K562 (cell line): ENCODE measurements around the gene ZBTB2. TPM values are rescaled to one million over a fixed set of nuclear protein-coding genes. Genes with fewer than 3 reads are reported as not detected.
A peak's percentile ranks its signal among the peaks of the same experiment; 100 is the strongest.

Experiments
- BCL6 ChIP-seq: fragments of 250-450 bp; sonication (Bioruptor Pico); IDR thresholded peaks from 2 replicates; pipeline ENCODE4 v1.4.0; 2020
- BCOR ChIP-seq: fragments of 450-650 bp; IDR thresholded peaks from 2 replicates; pipeline ENCODE4 v1.6.1; 2016
- EP300 ChIP-seq: IDR thresholded peaks from 2 replicates; pipeline ENCODE4 v1.6.1; 2012; ENCODE audit warnings: low read length, improper control_type of control experiment
- HNRNPL ChIP-seq: fragments of 200-400 bp; formaldehyde crosslinking; IDR thresholded peaks from 2 replicates; pipeline ENCODE4 v1.6.1; 2017; ENCODE audit warnings: low read depth, mild to moderate bottlenecking, low read length
- KHSRP ChIP-seq: fragments of 450-650 bp; IDR thresholded peaks from 2 replicates; pipeline ENCODE4 v1.6.1; 2017
- L3MBTL2 ChIP-seq: fragments of 450-650 bp; IDR thresholded peaks from 2 replicates; pipeline ENCODE4 v1.6.1; 2016; ENCODE audit warnings: mild to moderate bottlenecking, moderate library complexity
- MCM5 ChIP-seq: fragments of 450-650 bp; IDR thresholded peaks from 2 replicates; pipeline ENCODE4 v1.6.1; 2016; ENCODE audit warnings: low read depth
- OTX1 ChIP-seq: fragments of 450-650 bp; formaldehyde crosslinking; IDR thresholded peaks from 2 replicates; pipeline ENCODE4 v1.4.0; 2022; ENCODE audit warnings: mild to moderate bottlenecking
- SMARCC2 ChIP-seq: fragments of 450-650 bp; IDR thresholded peaks from 2 replicates; pipeline ENCODE4 v1.6.1; 2017; ENCODE audit warnings: antibody characterized with exemption, moderate library complexity, mild to moderate bottlenecking, low read depth
- ZNF212 ChIP-seq: fragments of 450-650 bp; formaldehyde crosslinking; IDR thresholded peaks from 2 replicates; pipeline ENCODE4 v1.4.0; 2020; ENCODE audit warnings: mild to moderate bottlenecking
- ZNF280A ChIP-seq: fragments of 450-650 bp; IDR thresholded peaks from 2 replicates; pipeline ENCODE4 v1.6.1; 2018; ENCODE audit warnings: mild to moderate bottlenecking, low read depth; ENCODE audit not compliant: partially characterized antibody
- polyA plus RNA-seq, 8 experiments: library from polyadenylated mRNA; depleted of rRNA in 4 of 8; stranded (reverse) in 5 of 8; unstranded in 3 of 8; fragments of >200 nt; fragmentation: Nextera tagmentation in 2 of 8; fragmentation: Illumina TruSeq in 1 of 8; extraction: Ambion mirVana in 2 of 8; extraction: Trizol in 1 of 8; gene quantifications; 2 replicates each; pipeline versions ENCODE4 v1.2.1 to v1.2.3, GENCODE V29; 2011 to 2014; ENCODE audit warnings: inconsistent platforms in 1 of 8, missing spikeins in 1 of 8
- total RNA-seq, 7 experiments: library from RNA; depleted of rRNA in 6 of 7; stranded (reverse); fragments of >200 nt in 6 of 7; fragmentation: Illumina TruSeq in 2 of 7; extraction: Trizol in 2 of 7; gene quantifications; 2 replicates each; pipeline versions ENCODE4 v1.2.1 to v1.2.3, GENCODE V29; 2011 to 2021; ENCODE audit warnings: low replicate concordance in 1 of 7
- TF ChIP-seq, protein P1 (sequence below), 2 experiments: fragments of 450-650 bp in 1 of 2; IDR thresholded peaks; 2 replicates each; pipeline ENCODE4 v1.6.1; 2011 to 2017; ENCODE audit warnings: low read depth in 2 of 2, antibody characterized with exemption in 1 of 2, borderline replicate concordance in 1 of 2, low read length in 1 of 2, mild to moderate bottlenecking in 1 of 2, mixed read lengths in 1 of 2; ENCODE audit not compliant: control insufficient read depth in 1 of 2
- TF ChIP-seq, protein P2 (sequence below): fragments of 200-600 bp; sonication (generic); IDR thresholded peaks from one replicate; pipeline ENCODE4 v1.6.1; 2012; ENCODE audit warnings: mild to moderate bottlenecking, low read depth, low read length, inconsistent platforms

Gene ZBTB2
- total and polyA plus RNA-seq, 9 of the 15 experiments (the other 6 are each of a cell fraction or from before 2014, with no cell fraction given) = 5.1 to 26.2 (median 16.4) TPM

DNA sequence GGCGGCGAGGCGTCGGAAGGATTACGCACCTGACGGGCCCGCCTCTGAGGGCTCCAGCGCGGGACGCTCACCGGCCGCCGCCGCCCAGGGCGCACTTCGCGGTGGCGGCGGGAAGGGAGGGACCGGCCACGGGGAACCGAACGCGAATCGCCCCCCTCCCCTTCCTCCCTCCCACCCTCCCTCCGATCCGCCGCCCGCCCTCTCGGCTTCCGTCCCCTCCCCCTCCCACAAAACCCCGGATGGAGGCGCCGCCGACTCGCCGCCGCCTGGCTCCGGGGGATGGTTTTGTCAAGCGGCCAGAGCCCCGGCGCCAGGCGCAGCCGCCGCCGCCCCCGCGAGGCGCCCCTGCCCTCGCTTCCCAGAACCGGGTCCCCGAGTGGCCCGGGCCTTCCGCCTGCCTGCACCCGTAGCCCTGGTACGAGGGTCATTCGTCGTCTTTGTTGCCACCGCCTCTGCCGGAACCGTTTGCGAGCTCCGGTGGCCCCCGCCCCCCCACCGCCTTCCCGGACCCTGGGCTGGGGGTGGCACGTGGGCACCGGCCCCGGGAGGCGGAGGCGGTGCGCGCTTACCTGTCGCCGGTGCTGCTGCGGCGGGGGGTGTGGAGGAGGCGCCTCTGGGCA lies 398 bp downstream of the ZBTB2 start (continued):
- TF ChIP-seq, protein P1, sequence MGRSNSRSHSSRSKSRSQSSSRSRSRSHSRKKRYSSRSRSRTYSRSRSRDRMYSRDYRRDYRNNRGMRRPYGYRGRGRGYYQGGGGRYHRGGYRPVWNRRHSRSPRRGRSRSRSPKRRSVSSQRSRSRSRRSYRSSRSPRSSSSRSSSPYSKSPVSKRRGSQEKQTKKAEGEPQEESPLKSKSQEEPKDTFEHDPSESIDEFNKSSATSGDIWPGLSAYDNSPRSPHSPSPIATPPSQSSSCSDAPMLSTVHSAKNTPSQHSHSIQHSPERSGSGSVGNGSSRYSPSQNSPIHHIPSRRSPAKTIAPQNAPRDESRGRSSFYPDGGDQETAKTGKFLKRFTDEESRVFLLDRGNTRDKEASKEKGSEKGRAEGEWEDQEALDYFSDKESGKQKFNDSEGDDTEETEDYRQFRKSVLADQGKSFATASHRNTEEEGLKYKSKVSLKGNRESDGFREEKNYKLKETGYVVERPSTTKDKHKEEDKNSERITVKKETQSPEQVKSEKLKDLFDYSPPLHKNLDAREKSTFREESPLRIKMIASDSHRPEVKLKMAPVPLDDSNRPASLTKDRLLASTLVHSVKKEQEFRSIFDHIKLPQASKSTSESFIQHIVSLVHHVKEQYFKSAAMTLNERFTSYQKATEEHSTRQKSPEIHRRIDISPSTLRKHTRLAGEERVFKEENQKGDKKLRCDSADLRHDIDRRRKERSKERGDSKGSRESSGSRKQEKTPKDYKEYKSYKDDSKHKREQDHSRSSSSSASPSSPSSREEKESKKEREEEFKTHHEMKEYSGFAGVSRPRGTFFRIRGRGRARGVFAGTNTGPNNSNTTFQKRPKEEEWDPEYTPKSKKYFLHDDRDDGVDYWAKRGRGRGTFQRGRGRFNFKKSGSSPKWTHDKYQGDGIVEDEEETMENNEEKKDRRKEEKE (IDR thresholded peaks at IDR 0.05; ENCODE audit: borderline replicate concordance in 1 of 2, control insufficient read depth in 1 of 2, low read depth in 2 of 2, low read length in 1 of 2) = no peak; a peak in 1 of 4 replicates
- TF ChIP-seq ZNF212 = no peak
- TF ChIP-seq BCL6 (CRISPR knock-in tag) = no peak
- TF ChIP-seq, protein P2, sequence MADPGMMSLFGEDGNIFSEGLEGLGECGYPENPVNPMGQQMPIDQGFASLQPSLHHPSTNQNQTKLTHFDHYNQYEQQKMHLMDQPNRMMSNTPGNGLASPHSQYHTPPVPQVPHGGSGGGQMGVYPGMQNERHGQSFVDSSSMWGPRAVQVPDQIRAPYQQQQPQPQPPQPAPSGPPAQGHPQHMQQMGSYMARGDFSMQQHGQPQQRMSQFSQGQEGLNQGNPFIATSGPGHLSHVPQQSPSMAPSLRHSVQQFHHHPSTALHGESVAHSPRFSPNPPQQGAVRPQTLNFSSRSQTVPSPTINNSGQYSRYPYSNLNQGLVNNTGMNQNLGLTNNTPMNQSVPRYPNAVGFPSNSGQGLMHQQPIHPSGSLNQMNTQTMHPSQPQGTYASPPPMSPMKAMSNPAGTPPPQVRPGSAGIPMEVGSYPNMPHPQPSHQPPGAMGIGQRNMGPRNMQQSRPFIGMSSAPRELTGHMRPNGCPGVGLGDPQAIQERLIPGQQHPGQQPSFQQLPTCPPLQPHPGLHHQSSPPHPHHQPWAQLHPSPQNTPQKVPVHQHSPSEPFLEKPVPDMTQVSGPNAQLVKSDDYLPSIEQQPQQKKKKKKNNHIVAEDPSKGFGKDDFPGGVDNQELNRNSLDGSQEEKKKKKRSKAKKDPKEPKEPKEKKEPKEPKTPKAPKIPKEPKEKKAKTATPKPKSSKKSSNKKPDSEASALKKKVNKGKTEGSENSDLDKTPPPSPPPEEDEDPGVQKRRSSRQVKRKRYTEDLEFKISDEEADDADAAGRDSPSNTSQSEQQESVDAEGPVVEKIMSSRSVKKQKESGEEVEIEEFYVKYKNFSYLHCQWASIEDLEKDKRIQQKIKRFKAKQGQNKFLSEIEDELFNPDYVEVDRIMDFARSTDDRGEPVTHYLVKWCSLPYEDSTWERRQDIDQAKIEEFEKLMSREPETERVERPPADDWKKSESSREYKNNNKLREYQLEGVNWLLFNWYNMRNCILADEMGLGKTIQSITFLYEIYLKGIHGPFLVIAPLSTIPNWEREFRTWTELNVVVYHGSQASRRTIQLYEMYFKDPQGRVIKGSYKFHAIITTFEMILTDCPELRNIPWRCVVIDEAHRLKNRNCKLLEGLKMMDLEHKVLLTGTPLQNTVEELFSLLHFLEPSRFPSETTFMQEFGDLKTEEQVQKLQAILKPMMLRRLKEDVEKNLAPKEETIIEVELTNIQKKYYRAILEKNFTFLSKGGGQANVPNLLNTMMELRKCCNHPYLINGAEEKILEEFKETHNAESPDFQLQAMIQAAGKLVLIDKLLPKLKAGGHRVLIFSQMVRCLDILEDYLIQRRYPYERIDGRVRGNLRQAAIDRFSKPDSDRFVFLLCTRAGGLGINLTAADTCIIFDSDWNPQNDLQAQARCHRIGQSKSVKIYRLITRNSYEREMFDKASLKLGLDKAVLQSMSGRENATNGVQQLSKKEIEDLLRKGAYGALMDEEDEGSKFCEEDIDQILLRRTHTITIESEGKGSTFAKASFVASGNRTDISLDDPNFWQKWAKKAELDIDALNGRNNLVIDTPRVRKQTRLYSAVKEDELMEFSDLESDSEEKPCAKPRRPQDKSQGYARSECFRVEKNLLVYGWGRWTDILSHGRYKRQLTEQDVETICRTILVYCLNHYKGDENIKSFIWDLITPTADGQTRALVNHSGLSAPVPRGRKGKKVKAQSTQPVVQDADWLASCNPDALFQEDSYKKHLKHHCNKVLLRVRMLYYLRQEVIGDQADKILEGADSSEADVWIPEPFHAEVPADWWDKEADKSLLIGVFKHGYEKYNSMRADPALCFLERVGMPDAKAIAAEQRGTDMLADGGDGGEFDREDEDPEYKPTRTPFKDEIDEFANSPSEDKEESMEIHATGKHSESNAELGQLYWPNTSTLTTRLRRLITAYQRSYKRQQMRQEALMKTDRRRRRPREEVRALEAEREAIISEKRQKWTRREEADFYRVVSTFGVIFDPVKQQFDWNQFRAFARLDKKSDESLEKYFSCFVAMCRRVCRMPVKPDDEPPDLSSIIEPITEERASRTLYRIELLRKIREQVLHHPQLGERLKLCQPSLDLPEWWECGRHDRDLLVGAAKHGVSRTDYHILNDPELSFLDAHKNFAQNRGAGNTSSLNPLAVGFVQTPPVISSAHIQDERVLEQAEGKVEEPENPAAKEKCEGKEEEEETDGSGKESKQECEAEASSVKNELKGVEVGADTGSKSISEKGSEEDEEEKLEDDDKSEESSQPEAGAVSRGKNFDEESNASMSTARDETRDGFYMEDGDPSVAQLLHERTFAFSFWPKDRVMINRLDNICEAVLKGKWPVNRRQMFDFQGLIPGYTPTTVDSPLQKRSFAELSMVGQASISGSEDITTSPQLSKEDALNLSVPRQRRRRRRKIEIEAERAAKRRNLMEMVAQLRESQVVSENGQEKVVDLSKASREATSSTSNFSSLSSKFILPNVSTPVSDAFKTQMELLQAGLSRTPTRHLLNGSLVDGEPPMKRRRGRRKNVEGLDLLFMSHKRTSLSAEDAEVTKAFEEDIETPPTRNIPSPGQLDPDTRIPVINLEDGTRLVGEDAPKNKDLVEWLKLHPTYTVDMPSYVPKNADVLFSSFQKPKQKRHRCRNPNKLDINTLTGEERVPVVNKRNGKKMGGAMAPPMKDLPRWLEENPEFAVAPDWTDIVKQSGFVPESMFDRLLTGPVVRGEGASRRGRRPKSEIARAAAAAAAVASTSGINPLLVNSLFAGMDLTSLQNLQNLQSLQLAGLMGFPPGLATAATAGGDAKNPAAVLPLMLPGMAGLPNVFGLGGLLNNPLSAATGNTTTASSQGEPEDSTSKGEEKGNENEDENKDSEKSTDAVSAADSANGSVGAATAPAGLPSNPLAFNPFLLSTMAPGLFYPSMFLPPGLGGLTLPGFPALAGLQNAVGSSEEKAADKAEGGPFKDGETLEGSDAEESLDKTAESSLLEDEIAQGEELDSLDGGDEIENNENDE = no peak
- 0 out of 2 replicates have a peak, but pooled peaks have one; percentile 5 for TF ChIP-seq OTX1 (CRISPR knock-in tag)
- TF ChIP-seq MCM5 = no peak
- peak; percentile 1; the same call in 1 of the 2 replicates for TF ChIP-seq L3MBTL2
- TF ChIP-seq ZNF280A = no peak
- TF ChIP-seq EP300 = no peak
- TF ChIP-seq SMARCC2 = no peak; the same call in 1 of the 2 replicates
- no peak for TF ChIP-seq KHSRP
- no peak for TF ChIP-seq BCOR
- no peak for TF ChIP-seq HNRNPL
